ENCODE data around the gene CHRNA4.

Gene CHRNA4

DNA sequence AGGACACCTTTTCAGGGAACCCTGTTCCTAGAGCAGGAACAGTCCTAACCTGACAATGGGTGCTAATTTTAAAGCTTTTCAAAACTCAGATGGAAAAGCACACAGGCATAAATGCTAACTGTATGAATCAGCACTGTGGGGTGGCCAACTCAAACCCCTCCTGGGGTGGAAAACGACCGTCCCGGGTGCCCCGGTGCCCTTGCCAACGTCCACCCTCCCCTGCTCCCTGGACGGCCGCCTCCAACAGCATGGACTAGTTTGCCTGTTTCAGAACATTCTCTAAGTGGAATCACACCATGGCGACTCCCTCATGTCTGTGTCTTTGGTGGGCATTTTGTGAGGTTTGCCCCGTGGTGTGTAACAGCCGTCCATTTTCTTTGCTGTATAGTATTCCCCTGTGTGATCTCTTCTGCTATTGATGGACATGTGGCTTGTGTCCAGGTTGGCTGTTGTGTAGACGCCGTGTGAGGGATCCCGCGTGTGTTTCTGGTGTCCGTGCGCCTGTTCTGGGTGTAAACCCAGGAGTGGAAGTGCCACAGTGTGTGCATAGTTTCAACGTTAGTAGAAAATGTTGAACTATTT is 62.3 kb downstream of the CHRNA4 start:
- no peak overlapping the region for H3K27ac ChIP-seq (ENCODE audit: low read length)
- no peak overlapping the region for H3K4me3 ChIP-seq (ENCODE audit: low read length)
- no peak for DNase-seq (ENCODE audit: low read depth, low spot score)
- H3K27me3 ChIP-seq (ENCODE audit: control insufficient read depth, insufficient read depth, low read length), result no peaks in the 10 kb centered on the region
- WGBS (ENCODE audit: insufficient coverage, insufficient read length), result no CpG with 5 or more reads among the region's 17 CpGs
- peaks cover 6% of the 10 kb centered on the region; the same call in 1 of the 2 replicates for H3K4me1 ChIP-seq (ENCODE audit: control insufficient read depth, insufficient read depth, low read length)
- no peaks in the 10 kb centered on the region for H3K36me3 ChIP-seq (ENCODE audit: control insufficient read depth, insufficient read depth, low read length)
- no peaks in the 10 kb centered on the region for H3K9me3 ChIP-seq (ENCODE audit: control insufficient read depth, insufficient read depth, low read length)

DNA sequence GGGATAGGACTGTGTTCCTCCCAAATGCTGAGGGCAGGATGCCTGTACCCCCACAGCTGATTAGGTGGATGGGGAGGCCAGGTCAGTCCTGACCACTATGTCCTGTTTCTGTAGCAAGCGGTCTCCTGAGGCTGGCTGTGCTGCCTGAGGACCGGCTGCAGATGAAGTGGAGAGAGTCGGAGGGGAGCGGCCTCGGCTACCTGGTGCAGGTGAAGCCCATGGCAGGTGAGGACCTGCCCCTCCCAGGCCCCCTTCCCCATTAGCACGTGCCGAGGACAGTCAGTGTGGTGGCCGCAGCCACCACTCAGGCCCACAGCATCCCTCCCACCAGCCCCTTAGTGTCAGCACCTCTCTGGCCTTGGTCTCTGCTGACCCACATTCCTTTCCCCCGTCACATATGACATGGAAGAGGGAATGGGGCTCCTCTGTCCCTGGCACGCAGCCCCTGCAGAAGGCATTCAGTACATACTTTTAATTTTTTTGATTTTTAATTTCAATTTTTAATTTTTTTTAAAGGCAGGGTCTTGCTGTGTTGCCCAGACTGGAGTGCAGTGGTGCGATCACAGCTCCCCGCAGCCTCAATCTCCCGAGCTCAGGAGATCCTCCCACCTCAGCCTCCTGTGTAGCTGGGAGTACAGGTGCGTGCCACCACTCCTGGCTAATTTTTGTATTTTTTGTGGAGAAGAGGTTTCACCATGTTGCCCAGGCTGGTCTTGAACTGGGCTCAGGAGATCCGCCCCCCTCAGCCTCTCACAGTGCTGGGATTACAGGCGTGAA is 63.2 kb downstream of the CHRNA4 start:
- peaks cover 6% of the 10 kb centered on the region; the same call in 1 of the 2 replicates for H3K4me1 ChIP-seq (ENCODE audit: control insufficient read depth, insufficient read depth, low read length)
- no peak overlapping the region for H3K27ac ChIP-seq (ENCODE audit: low read length)
- H3K4me3 ChIP-seq (ENCODE audit: low read length), result no peak overlapping the region
- DNase-seq (ENCODE audit: low read depth, low spot score), result no peak
- WGBS (ENCODE audit: insufficient coverage, insufficient read length), result no CpG with 5 or more reads among the region's 16 CpGs
- no peaks in the 10 kb centered on the region for H3K36me3 ChIP-seq (ENCODE audit: control insufficient read depth, insufficient read depth, low read length)
- H3K27me3 ChIP-seq (ENCODE audit: control insufficient read depth, insufficient read depth, low read length), result no peaks in the 10 kb centered on the region
- no peaks in the 10 kb centered on the region for H3K9me3 ChIP-seq (ENCODE audit: control insufficient read depth, insufficient read depth, low read length)

GRCh38 chr20:63297371-63297781 is 63.8 kb downstream of the CHRNA4 start:
- Histone ChIP-seq H3K9me3 (ENCODE audit: control insufficient read depth, insufficient read depth, low read length) (no peaks in the 10 kb centered on the region), H3K36me3 (ENCODE audit: control insufficient read depth, insufficient read depth, low read length) (no peaks in the 10 kb centered on the region), H3K4me3 (ENCODE audit: low read length) (no peak overlapping the region), H3K4me1 (ENCODE audit: control insufficient read depth, insufficient read depth, low read length) (peaks cover 6% of the 10 kb centered on the region; the same call in 1 of the 2 replicates), H3K27me3 (ENCODE audit: control insufficient read depth, insufficient read depth, low read length) (no peaks in the 10 kb centered on the region), H3K27ac (ENCODE audit: low read length) (no peak overlapping the region)
- DNase-seq (ENCODE audit: low read depth, low spot score), result no peak
- WGBS (ENCODE audit: insufficient coverage, insufficient read length), result no CpG with 5 or more reads among the region's 11 CpGs

- no CpG with 5 or more reads among the region's 18 CpGs for WGBS (ENCODE audit: insufficient coverage, insufficient read length)
- Histone ChIP-seq H3K27ac (ENCODE audit: low read length) (no peak overlapping the region), H3K36me3 (ENCODE audit: control insufficient read depth, insufficient read depth, low read length) (no peaks in the 10 kb centered on the region), H3K4me1 (ENCODE audit: control insufficient read depth, insufficient read depth, low read length) (peaks cover 6% of the 10 kb centered on the region; the same call in 1 of the 2 replicates), H3K27me3 (ENCODE audit: control insufficient read depth, insufficient read depth, low read length) (no peaks in the 10 kb centered on the region), H3K9me3 (ENCODE audit: control insufficient read depth, insufficient read depth, low read length) (no peaks in the 10 kb centered on the region), H3K4me3 (ENCODE audit: low read length) (no peak overlapping the region)
- DNase-seq (ENCODE audit: low read depth, low spot score), result no peak
Measured at GRCh38 chr20:63296531-63297299, 64.4 kb downstream of the CHRNA4 start.

- peaks cover 8% of the 10 kb centered on the region for H3K4me1 ChIP-seq (ENCODE audit: control insufficient read depth, insufficient read depth, low read length)
- no peaks in the 10 kb centered on the region for H3K9me3 ChIP-seq (ENCODE audit: control insufficient read depth, insufficient read depth, low read length)
- no peak overlapping the region for H3K27ac ChIP-seq (ENCODE audit: low read length)
- H3K36me3 ChIP-seq (ENCODE audit: control insufficient read depth, insufficient read depth, low read length), result no peaks in the 10 kb centered on the region
- H3K27me3 ChIP-seq (ENCODE audit: control insufficient read depth, insufficient read depth, low read length), result no peaks in the 10 kb centered on the region
- no peak for DNase-seq (ENCODE audit: low read depth, low spot score)
- no CpG with 5 or more reads among the region's 20 CpGs for WGBS (ENCODE audit: insufficient coverage, insufficient read length)
- H3K4me3 ChIP-seq (ENCODE audit: low read length), result no peak overlapping the region
Measured at GRCh38 chr20:63295846-63296245, 65.3 kb downstream of the CHRNA4 start.

DNA sequence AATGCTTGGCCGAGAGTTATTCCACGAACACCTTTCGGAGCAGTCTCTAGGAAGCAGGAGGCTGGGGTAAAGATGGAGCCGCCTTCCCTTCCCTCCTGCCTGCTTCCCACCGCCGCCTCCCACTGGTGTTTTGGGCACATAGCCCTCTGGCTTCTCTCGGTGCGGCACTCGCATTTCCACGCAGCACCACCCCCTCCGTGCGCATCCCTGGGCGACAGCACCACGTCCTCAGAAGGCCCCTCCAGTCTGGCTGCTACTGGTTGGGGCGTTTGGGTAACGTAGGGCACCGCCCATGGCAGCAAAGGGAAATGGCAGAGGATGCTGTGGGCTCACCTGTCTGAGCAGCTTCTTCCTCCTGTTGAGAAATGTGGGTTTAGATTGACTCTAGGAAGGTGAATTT is 65.7 kb downstream of the CHRNA4 start:
- H3K36me3 ChIP-seq (ENCODE audit: control insufficient read depth, insufficient read depth, low read length), result no peaks in the 10 kb centered on the region
- DNase-seq (ENCODE audit: low read depth, low spot score), result no peak
- no peaks in the 10 kb centered on the region for H3K9me3 ChIP-seq (ENCODE audit: control insufficient read depth, insufficient read depth, low read length)
- H3K27me3 ChIP-seq (ENCODE audit: control insufficient read depth, insufficient read depth, low read length), result no peaks in the 10 kb centered on the region
- H3K4me1 ChIP-seq (ENCODE audit: control insufficient read depth, insufficient read depth, low read length), result peaks cover 8% of the 10 kb centered on the region
- H3K4me3 ChIP-seq (ENCODE audit: low read length), result no peak overlapping the region
- no CpG with 5 or more reads among the region's 17 CpGs for WGBS (ENCODE audit: insufficient coverage, insufficient read length)
- H3K27ac ChIP-seq (ENCODE audit: low read length), result no peak overlapping the region

GRCh38 chr20:63295018-63295417 is 66.1 kb downstream of the CHRNA4 start:
- no peak overlapping the region for H3K27ac ChIP-seq (ENCODE audit: low read length)
- H3K27me3 ChIP-seq (ENCODE audit: control insufficient read depth, insufficient read depth, low read length), result no peaks in the 10 kb centered on the region
- H3K4me3 ChIP-seq (ENCODE audit: low read length), result no peak overlapping the region
- H3K36me3 ChIP-seq (ENCODE audit: control insufficient read depth, insufficient read depth, low read length), result no peaks in the 10 kb centered on the region
- DNase-seq (ENCODE audit: low read depth, low spot score), result no peak
- H3K9me3 ChIP-seq (ENCODE audit: control insufficient read depth, insufficient read depth, low read length), result no peaks in the 10 kb centered on the region
- no CpG with 5 or more reads among the region's 19 CpGs for WGBS (ENCODE audit: insufficient coverage, insufficient read length)
- peaks cover 8% of the 10 kb centered on the region for H3K4me1 ChIP-seq (ENCODE audit: control insufficient read depth, insufficient read depth, low read length)

- H3K4me3 ChIP-seq (ENCODE audit: low read length), result no peak overlapping the region
- DNase-seq (ENCODE audit: low read depth, low spot score), result no peak
- no peak overlapping the region for H3K27ac ChIP-seq (ENCODE audit: low read length)
- no peaks in the 10 kb centered on the region for H3K27me3 ChIP-seq (ENCODE audit: control insufficient read depth, insufficient read depth, low read length)
- H3K36me3 ChIP-seq (ENCODE audit: control insufficient read depth, insufficient read depth, low read length), result no peaks in the 10 kb centered on the region
- WGBS (ENCODE audit: insufficient coverage, insufficient read length), result no CpG with 5 or more reads among the region's 12 CpGs
- H3K9me3 ChIP-seq (ENCODE audit: control insufficient read depth, insufficient read depth, low read length), result no peaks in the 10 kb centered on the region
- peaks cover 8% of the 10 kb centered on the region for H3K4me1 ChIP-seq (ENCODE audit: control insufficient read depth, insufficient read depth, low read length)
Measured at GRCh38 chr20:63294536-63294900, 66.6 kb downstream of the CHRNA4 start.

DNA sequence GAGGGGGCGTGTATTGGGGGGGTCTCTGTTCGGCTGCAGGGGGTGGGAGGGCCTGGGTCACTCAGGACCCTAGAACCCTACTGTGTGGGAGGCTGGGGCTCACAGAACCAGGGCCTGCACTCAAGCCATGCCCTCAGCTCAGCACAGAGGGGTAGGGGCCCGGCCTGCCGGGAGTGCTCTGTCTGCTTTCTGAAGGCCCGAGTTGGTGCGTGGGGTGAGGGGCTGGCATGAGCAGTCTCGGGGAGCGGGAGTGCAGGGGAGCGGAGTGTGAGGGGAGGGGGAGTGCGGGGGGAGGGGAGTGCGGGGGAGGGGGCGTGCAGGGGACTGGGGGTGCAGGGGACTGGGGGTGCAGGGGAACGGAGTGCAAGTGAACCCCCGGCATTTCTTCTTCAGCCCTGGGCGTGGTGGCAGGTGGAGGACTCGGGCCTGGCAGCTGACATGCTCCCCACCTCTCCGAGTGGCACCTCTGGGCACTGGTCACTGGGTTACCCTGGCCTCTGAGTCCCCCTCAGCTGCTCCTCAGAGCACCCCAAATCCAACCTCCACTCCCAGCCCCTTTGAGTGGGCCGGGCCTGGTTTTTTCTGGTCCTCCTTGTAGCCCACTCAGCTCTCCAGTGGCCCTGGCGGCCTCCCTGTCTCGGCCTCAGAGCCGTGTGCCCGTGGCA is 67.1 kb downstream of the CHRNA4 start:
- no peaks in the 10 kb centered on the region for H3K27me3 ChIP-seq (ENCODE audit: control insufficient read depth, insufficient read depth, low read length)
- peaks cover 4% of the 10 kb centered on the region; the same call in 1 of the 2 replicates for H3K36me3 ChIP-seq (ENCODE audit: control insufficient read depth, insufficient read depth, low read length)
- peaks cover 8% of the 10 kb centered on the region for H3K4me1 ChIP-seq (ENCODE audit: control insufficient read depth, insufficient read depth, low read length)
- DNase-seq (ENCODE audit: low read depth, low spot score), result no peak
- no peak overlapping the region for H3K4me3 ChIP-seq (ENCODE audit: low read length)
- no peaks in the 10 kb centered on the region for H3K9me3 ChIP-seq (ENCODE audit: control insufficient read depth, insufficient read depth, low read length)
- H3K27ac ChIP-seq (ENCODE audit: low read length), result no peak overlapping the region
- WGBS (ENCODE audit: insufficient coverage, insufficient read length), result no CpG with 5 or more reads among the region's 22 CpGs

GRCh38 chr20:63293456-63293855 is 67.7 kb downstream of the CHRNA4 start:
- no peak for DNase-seq (ENCODE audit: low read depth, low spot score)
- WGBS (ENCODE audit: insufficient coverage, insufficient read length), result no CpG with 5 or more reads among the region's 11 CpGs
- Histone ChIP-seq H3K27ac (ENCODE audit: low read length) (no peak overlapping the region), H3K27me3 (ENCODE audit: control insufficient read depth, insufficient read depth, low read length) (no peaks in the 10 kb centered on the region), H3K9me3 (ENCODE audit: control insufficient read depth, insufficient read depth, low read length) (no peaks in the 10 kb centered on the region), H3K36me3 (ENCODE audit: control insufficient read depth, insufficient read depth, low read length) (peaks cover 9% of the 10 kb centered on the region), H3K4me3 (ENCODE audit: low read length) (no peak overlapping the region), H3K4me1 (ENCODE audit: control insufficient read depth, insufficient read depth, low read length) (peaks cover 8% of the 10 kb centered on the region)
